ENCODE data around the gene GDPD5. TPM values are rescaled to one million over a fixed set of nuclear protein-coding genes. Genes with fewer than 3 reads are reported as not detected.

The GDPD5 gene
- total RNA-seq, 2 experiments from 2014 or later = 26.5 to 32.0 TPM

- DNase-seq = no peak
- H3K4me3 Mint-ChIP-seq = no peak overlapping the region
- H3K27me3 Mint-ChIP-seq = no peaks in the 10 kb centered on the region
- peaks cover 7% of the 10 kb centered on the region for H3K4me1 Mint-ChIP-seq (ENCODE audit: low read depth)
- H3K27ac Mint-ChIP-seq = no peak overlapping the region
- no peaks in the 10 kb centered on the region for H3K9me3 Mint-ChIP-seq
- POLR2A ChIA-PET = no interaction called here
- CTCF ChIA-PET = interaction anchor here (0.6 kb wide), 1 partner anchor 58 kb away, joined by 3 read pairs; no protein-coding TSS in a partner anchor
- no peaks in the 10 kb centered on the region for H3K36me3 Mint-ChIP-seq
- intact Hi-C loops (cut with micrococcal nuclease) = no loop called here
These were observed 55.2 kb downstream of the GDPD5 start for GRCh38 chr11:75470476-75471080.

GRCh38 chr11:75469785-75470405 is 55.8 kb downstream of the GDPD5 start:
- H3K4me3 Mint-ChIP-seq = no peak overlapping the region
- H3K27me3 Mint-ChIP-seq = no peaks in the 10 kb centered on the region
- no peak for DNase-seq
- no peaks in the 10 kb centered on the region for H3K4me1 Mint-ChIP-seq (ENCODE audit: low read depth)
- CTCF ChIA-PET = no interaction called here
- POLR2A ChIA-PET = no interaction called here
- no peaks in the 10 kb centered on the region for H3K36me3 Mint-ChIP-seq
- intact Hi-C loops (cut with micrococcal nuclease) = no loop called here
- no peaks in the 10 kb centered on the region for H3K9me3 Mint-ChIP-seq
- no peak overlapping the region for H3K27ac Mint-ChIP-seq

- CTCF ChIA-PET = interaction anchor here (0.6 to 1.6 kb wide), 2 partner anchors 18 to 80 kb away, joined by 3 to 4 read pairs; no protein-coding TSS in a partner anchor
- intact Hi-C loops (cut with micrococcal nuclease) = no loop called here
These were observed 57.0 kb downstream of the GDPD5 start for GRCh38 chr11:75468534-75469340.

GRCh38 chr11:75467881-75468280 is 57.9 kb downstream of the GDPD5 start:
- Mint-ChIP-seq H3K27ac (no peak overlapping the region), H3K4me3 (no peak overlapping the region), H3K4me1 (ENCODE audit: low read depth) (no peaks in the 10 kb centered on the region), H3K9me3 (no peaks in the 10 kb centered on the region), H3K27me3 (no peaks in the 10 kb centered on the region), H3K36me3 (no peaks in the 10 kb centered on the region)
- intact Hi-C loops (cut with micrococcal nuclease) = no loop called here
- DNase-seq = no peak
- ChIA-PET CTCF (interaction anchor here (1.6 kb wide), 1 partner anchor 17 kb away, joined by 4 read pairs; no protein-coding TSS in a partner anchor), POLR2A (no interaction called here)

More at GRCh38 chr11:75468534-75469340, 57.0 kb downstream of the GDPD5 start:
- no peaks in the 10 kb centered on the region for H3K36me3 Mint-ChIP-seq
- no peaks in the 10 kb centered on the region for H3K27me3 Mint-ChIP-seq
- no peaks in the 10 kb centered on the region for H3K4me1 Mint-ChIP-seq (ENCODE audit: low read depth)
- no peak overlapping the region for H3K27ac Mint-ChIP-seq
- H3K4me3 Mint-ChIP-seq = no peak overlapping the region
- H3K9me3 Mint-ChIP-seq = no peaks in the 10 kb centered on the region
- POLR2A ChIA-PET = no interaction called here
- no peak for DNase-seq

- Mint-ChIP-seq H3K4me1 (ENCODE audit: low read depth) (no peaks in the 10 kb centered on the region), H3K27ac (no peak overlapping the region), H3K9me3 (no peaks in the 10 kb centered on the region), H3K4me3 (no peak overlapping the region), H3K36me3 (no peaks in the 10 kb centered on the region), H3K27me3 (no peaks in the 10 kb centered on the region)
- CTCF ChIA-PET = no interaction called here
- no peak for DNase-seq
- POLR2A ChIA-PET = no interaction called here
- intact Hi-C loops (cut with micrococcal nuclease) = no loop called here
These were observed 58.4 kb downstream of the GDPD5 start for GRCh38 chr11:75467311-75467710.

GRCh38 chr11:75465701-75466531 is 59.8 kb downstream of the GDPD5 start:
- Mint-ChIP-seq H3K27me3 (no peaks in the 10 kb centered on the region), H3K27ac (no peak overlapping the region), H3K4me1 (ENCODE audit: low read depth) (no peaks in the 10 kb centered on the region), H3K4me3 (no peak overlapping the region), H3K9me3 (no peaks in the 10 kb centered on the region), H3K36me3 (no peaks in the 10 kb centered on the region)
- no peak for DNase-seq
- ChIA-PET POLR2A (no interaction called here), CTCF (interaction anchor here (1.1 kb wide), 1 partner anchor 10 kb away, joined by 3 read pairs; no protein-coding TSS in a partner anchor)
- intact Hi-C loops (cut with micrococcal nuclease) = no loop called here

- H3K27me3 Mint-ChIP-seq = no peaks in the 10 kb centered on the region
- POLR2A ChIA-PET = no interaction called here
- intact Hi-C loops (cut with micrococcal nuclease) = no loop called here
- H3K4me3 Mint-ChIP-seq = no peak overlapping the region
- no peaks in the 10 kb centered on the region for H3K36me3 Mint-ChIP-seq
- no peaks in the 10 kb centered on the region for H3K4me1 Mint-ChIP-seq (ENCODE audit: low read depth)
- no peaks in the 10 kb centered on the region for H3K9me3 Mint-ChIP-seq
- CTCF ChIA-PET = interaction anchor here (0.8 to 1.2 kb wide), 2 partner anchors 12 to 68 kb away, joined by 3 to 4 read pairs; no protein-coding TSS in a partner anchor
- no peak overlapping the region for H3K27ac Mint-ChIP-seq
- no peak for DNase-seq
These were observed 62.5 kb downstream of the GDPD5 start for GRCh38 chr11:75463106-75463774.

- no peaks in the 10 kb centered on the region for H3K27me3 Mint-ChIP-seq
- H3K27ac Mint-ChIP-seq = no peak overlapping the region
- POLR2A ChIA-PET = no interaction called here
- H3K9me3 Mint-ChIP-seq = no peaks in the 10 kb centered on the region
- no peak overlapping the region for H3K4me3 Mint-ChIP-seq
- CTCF ChIA-PET = interaction anchor here (1.2 to 2.7 kb wide), 3 partner anchors 11 to 18 kb away, joined by 4 to 10 read pairs (median 4); no protein-coding TSS in a partner anchor
- no peaks in the 10 kb centered on the region for H3K4me1 Mint-ChIP-seq (ENCODE audit: low read depth)
- intact Hi-C loops (cut with micrococcal nuclease) = no loop called here
- no peaks in the 10 kb centered on the region for H3K36me3 Mint-ChIP-seq
- DNase-seq = no peak
These were observed 63.6 kb downstream of the GDPD5 start for GRCh38 chr11:75462117-75462653.

GRCh38 chr11:75461151-75461550 is 64.6 kb downstream of the GDPD5 start:
- ChIA-PET POLR2A (no interaction called here), CTCF (interaction anchor here (1.2 to 2.7 kb wide), 3 partner anchors 10 to 17 kb away, joined by 4 to 10 read pairs (median 4); no protein-coding TSS in a partner anchor)
- H3K27me3 Mint-ChIP-seq = no peaks in the 10 kb centered on the region
- no peak overlapping the region for H3K27ac Mint-ChIP-seq
- intact Hi-C loops (cut with micrococcal nuclease) = no loop called here
- H3K4me3 Mint-ChIP-seq = no peak overlapping the region
- no peaks in the 10 kb centered on the region for H3K9me3 Mint-ChIP-seq
- H3K4me1 Mint-ChIP-seq (ENCODE audit: low read depth) = no peaks in the 10 kb centered on the region
- no peaks in the 10 kb centered on the region for H3K36me3 Mint-ChIP-seq
- no peak for DNase-seq

- no peak for DNase-seq
- Mint-ChIP-seq H3K4me1 (ENCODE audit: low read depth) (no peaks in the 10 kb centered on the region), H3K9me3 (no peaks in the 10 kb centered on the region), H3K27me3 (no peaks in the 10 kb centered on the region), H3K36me3 (peaks cover 5% of the 10 kb centered on the region), H3K4me3 (no peak overlapping the region), H3K27ac (no peak overlapping the region)
- intact Hi-C loops (cut with micrococcal nuclease) = no loop called here
- ChIA-PET POLR2A (no interaction called here), CTCF (interaction anchor here (1.0 to 1.2 kb wide), 2 partner anchors 8 to 11 kb away, joined by 3 to 5 read pairs; no protein-coding TSS in a partner anchor)
These were observed 69.1 kb downstream of the GDPD5 start for GRCh38 chr11:75456596-75457183.

- Mint-ChIP-seq H3K4me3 (no peak overlapping the region), H3K27ac (no peak overlapping the region), H3K4me1 (ENCODE audit: low read depth) (no peaks in the 10 kb centered on the region), H3K27me3 (no peaks in the 10 kb centered on the region), H3K9me3 (no peaks in the 10 kb centered on the region), H3K36me3 (peaks cover 5% of the 10 kb centered on the region)
- CTCF ChIA-PET = interaction anchor here (1.1 to 1.9 kb wide), 4 partner anchors 10 to 68 kb away, joined by 3 to 5 read pairs (median 4); no protein-coding TSS in a partner anchor
- intact Hi-C loops (cut with micrococcal nuclease) = no loop called here
- POLR2A ChIA-PET = no interaction called here
- no peak for DNase-seq
These were observed 70.8 kb downstream of the GDPD5 start for GRCh38 chr11:75454987-75455386.
